ENCODE measurements around the gene CREB3. TPM values are rescaled to one million over a fixed set of nuclear protein-coding genes. Genes with fewer than 3 reads are reported as not detected.

The CREB3 gene
- total RNA-seq, 1 experiment from 2014 or later, result 29.1 TPM

- H3K9me3 ChIP-seq (ENCODE audit: low read depth, low read length, poor library complexity, severe bottlenecking), result no peaks in the 10 kb centered on the region
- H3K27me3 ChIP-seq (replicated peaks; ENCODE audit: insufficient read depth, low read depth, low read length, poor library complexity), result no peaks in the 10 kb centered on the region
- TF ChIP-seq EZH2 (IDR thresholded peaks at IDR 0.05; ENCODE audit: borderline replicate concordance, low read depth, low read length, poor library complexity, severe bottlenecking) (no peak), CTCF (conservative IDR thresholded peaks at IDR 0.05; ENCODE audit: low read depth, low read length) (no peak)
- no TSS peak for BruUV-seq (replicated peaks)
- peaks cover 25% of the 10 kb centered on the region for H3K4me1 ChIP-seq (ENCODE audit: insufficient read depth, low read length, poor library complexity, severe bottlenecking)
- ChIA-PET POLR2A (ENCODE audit: low non-redundant PET) (no interaction called here), CTCF (interaction anchor here (1.2 kb wide), 1 partner anchor 9 kb away, joined by 6 read pairs; no protein-coding TSS in a partner anchor)
- intact Hi-C loops (cut with micrococcal nuclease; ENCODE audit: unreplicated experiment), result no loop called here
- DNase-seq (ENCODE audit: low spot score), result no peak
- no peak overlapping the region for H3K4me3 ChIP-seq (ENCODE audit: low read depth, low read length, poor library complexity, severe bottlenecking)
- H3K27ac ChIP-seq (ENCODE audit: low read depth, low read length, poor library complexity, severe bottlenecking), result no peak overlapping the region
- peaks cover 5% of the 10 kb centered on the region for H3K36me3 ChIP-seq (ENCODE audit: insufficient read depth, low read length, poor library complexity, severe bottlenecking)
Measured at GRCh38 chr9:35687306-35687705, 45.2 kb upstream of the CREB3 start.

GRCh38 chr9:35687972-35688557 lies 44.4 kb upstream of the CREB3 start:
- H3K9me3 ChIP-seq (ENCODE audit: low read depth, low read length, poor library complexity, severe bottlenecking), result no peaks in the 10 kb centered on the region
- peaks cover 25% of the 10 kb centered on the region for H3K4me1 ChIP-seq (ENCODE audit: insufficient read depth, low read length, poor library complexity, severe bottlenecking)
- CTCF ChIA-PET, result interaction anchor here (0.5 to 1.2 kb wide), 3 partner anchors 9 to 42 kb away, joined by 4 to 7 read pairs (median 6); no protein-coding TSS in a partner anchor
- no peak overlapping the region for H3K27ac ChIP-seq (ENCODE audit: low read depth, low read length, poor library complexity, severe bottlenecking)
- BruUV-seq (replicated peaks), result no TSS peak
- DNase-seq (ENCODE audit: low spot score), result no peak
- no peak overlapping the region for H3K4me3 ChIP-seq (ENCODE audit: low read depth, low read length, poor library complexity, severe bottlenecking)
- TF ChIP-seq EZH2 (IDR thresholded peaks at IDR 0.05; ENCODE audit: borderline replicate concordance, low read depth, low read length, poor library complexity, severe bottlenecking) (no peak), CTCF (conservative IDR thresholded peaks at IDR 0.05; ENCODE audit: low read depth, low read length) (no peak)
- POLR2A ChIA-PET (ENCODE audit: low non-redundant PET), result no interaction called here
- no peaks in the 10 kb centered on the region for H3K27me3 ChIP-seq (replicated peaks; ENCODE audit: insufficient read depth, low read depth, low read length, poor library complexity)
- peaks cover 5% of the 10 kb centered on the region for H3K36me3 ChIP-seq (ENCODE audit: insufficient read depth, low read length, poor library complexity, severe bottlenecking)
- intact Hi-C loops (cut with micrococcal nuclease; ENCODE audit: unreplicated experiment), result no loop called here

GRCh38 chr9:35688558-35689541 lies 43.6 kb upstream of the CREB3 start:
- Histone ChIP-seq H3K4me1 (ENCODE audit: insufficient read depth, low read length, poor library complexity, severe bottlenecking) (peaks cover 25% of the 10 kb centered on the region), H3K4me3 (ENCODE audit: low read depth, low read length, poor library complexity, severe bottlenecking) (peak overlapping the region; percentile 77), H3K27me3 (replicated peaks; ENCODE audit: insufficient read depth, low read depth, low read length, poor library complexity) (no peaks in the 10 kb centered on the region), H3K36me3 (ENCODE audit: insufficient read depth, low read length, poor library complexity, severe bottlenecking) (peaks cover 5% of the 10 kb centered on the region), H3K9me3 (ENCODE audit: low read depth, low read length, poor library complexity, severe bottlenecking) (no peaks in the 10 kb centered on the region), H3K27ac (ENCODE audit: low read depth, low read length, poor library complexity, severe bottlenecking) (peak overlapping the region; percentile 92)
- ChIA-PET POLR2A (ENCODE audit: low non-redundant PET) (no interaction called here), CTCF (interaction anchor here (0.5 to 1.2 kb wide), 3 partner anchors 8 to 42 kb away, joined by 4 to 7 read pairs (median 6); no protein-coding TSS in a partner anchor)
- BruUV-seq (replicated peaks), result TSS peak; percentile 12
- intact Hi-C loops (cut with micrococcal nuclease; ENCODE audit: unreplicated experiment), result no loop called here
- DNase-seq (ENCODE audit: low spot score), result peak; percentile 78
- TF ChIP-seq CTCF (conservative IDR thresholded peaks at IDR 0.05; ENCODE audit: low read depth, low read length), result no peak
- no peak for TF ChIP-seq EZH2 (IDR thresholded peaks at IDR 0.05; ENCODE audit: borderline replicate concordance, low read depth, low read length, poor library complexity, severe bottlenecking)
